H9 (cell line): ENCODE data around the gene RGS6. TPM values are rescaled to one million over a fixed set of nuclear protein-coding genes. Genes with fewer than 3 reads are reported as not detected.

Experiments
- DNase-seq: peaks from one replicate; pipeline ENCODE4 v3.0.0-alpha.2; 2017
- H2AFZ ChIP-seq: one replicate; pipeline ENCODE4 v1.6.1; 2013; ENCODE audit warnings: mild to moderate bottlenecking, low read length, control low read depth, moderate library complexity
- H2AK5ac ChIP-seq: 2 replicates; pipeline ENCODE4 v1.6.1; 2013; ENCODE audit warnings: low read length, control low read depth, mixed read lengths; ENCODE audit not compliant: insufficient read length
- H2BK120ac ChIP-seq: one replicate; pipeline ENCODE4 v1.6.1; 2013; ENCODE audit warnings: low read depth, mild to moderate bottlenecking, low read length, control low read depth, inconsistent platforms; ENCODE audit not compliant: poor library complexity, severe bottlenecking
- H2BK12ac ChIP-seq: 2 replicates; pipeline ENCODE4 v1.6.1; 2013; ENCODE audit warnings: low read length, control low read depth, mixed read lengths, low read depth; ENCODE audit not compliant: insufficient read length
- H2BK15ac ChIP-seq: 2 replicates; pipeline ENCODE4 v1.6.1; 2013; ENCODE audit warnings: low read depth, low read length, control low read depth
- H2BK20ac ChIP-seq: one replicate; pipeline ENCODE4 v1.6.1; 2013; ENCODE audit warnings: low read depth, mild to moderate bottlenecking, low read length, control low read depth, inconsistent platforms; ENCODE audit not compliant: poor library complexity, severe bottlenecking
- H2BK5ac ChIP-seq: 2 replicates; pipeline ENCODE4 v1.6.1; 2013; ENCODE audit warnings: low read length, control low read depth, mixed read lengths; ENCODE audit not compliant: insufficient read length
- H3K14ac ChIP-seq: 2 replicates; pipeline ENCODE4 v1.6.1; 2013; ENCODE audit warnings: low read length, control low read depth; ENCODE audit not compliant: insufficient read depth
- H3K18ac ChIP-seq: 2 replicates; pipeline ENCODE4 v1.6.1; 2013; ENCODE audit warnings: low read depth, mild to moderate bottlenecking, mixed read lengths, low read length, control low read depth; ENCODE audit not compliant: insufficient read length
- H3K23ac ChIP-seq: 2 replicates; pipeline ENCODE4 v1.6.1; 2013; ENCODE audit warnings: low read length, control low read depth, mixed read lengths, low read depth; ENCODE audit not compliant: insufficient read length
- H3K23me2 ChIP-seq: 2 replicates; pipeline ENCODE4 v1.6.1; 2013; ENCODE audit warnings: low read depth, mild to moderate bottlenecking, mixed read lengths, low read length, control low read depth; ENCODE audit not compliant: insufficient read length, poor library complexity, severe bottlenecking
- H3K27ac ChIP-seq: 2 replicates; pipeline ENCODE4 v1.5.1; 2013; ENCODE audit warnings: low read length, control low read depth, mixed read lengths, low read depth; ENCODE audit not compliant: insufficient read length
- H3K27me3 ChIP-seq: 2 replicates; pipeline ENCODE4 v1.6.1; 2013; ENCODE audit warnings: low read length, control low read depth, inconsistent platforms; ENCODE audit not compliant: insufficient read depth
- H3K4ac ChIP-seq: 2 replicates; pipeline ENCODE4 v1.6.1; 2013; ENCODE audit warnings: low read depth, mild to moderate bottlenecking, control low read depth, inconsistent platforms, low read length, moderate library complexity
- H3K4me1 ChIP-seq: 2 replicates; pipeline ENCODE4 v1.6.1; 2013; ENCODE audit warnings: low read length, control low read depth, inconsistent platforms; ENCODE audit not compliant: insufficient read depth
- H3K4me2 ChIP-seq: 2 replicates; pipeline ENCODE4 v1.6.1; 2013; ENCODE audit warnings: low read length, control low read depth, mixed read lengths; ENCODE audit not compliant: insufficient read length, insufficient read depth
- H3K56ac ChIP-seq: 2 replicates; pipeline ENCODE4 v1.6.1; 2013; ENCODE audit warnings: low read depth, mild to moderate bottlenecking, mixed read lengths, low read length, control low read depth; ENCODE audit not compliant: insufficient read length
- H3K79me1 ChIP-seq: 2 replicates; pipeline ENCODE4 v1.6.1; 2013; ENCODE audit warnings: low read depth, mild to moderate bottlenecking, moderate library complexity, low read length, control low read depth, inconsistent platforms; ENCODE audit not compliant: insufficient read depth, poor library complexity, severe bottlenecking
- H3K79me2 ChIP-seq: 2 replicates; pipeline ENCODE4 v1.6.1; 2013; ENCODE audit warnings: low read length, control low read depth, inconsistent platforms; ENCODE audit not compliant: insufficient read depth
- H3K9ac ChIP-seq: 2 replicates; pipeline ENCODE4 v1.6.1; 2013; ENCODE audit warnings: low read length, control low read depth, mixed read lengths; ENCODE audit not compliant: insufficient read length; ENCODE audit errors: extremely low read depth
- H3K9me3 ChIP-seq: one replicate; pipeline ENCODE4 v1.6.1; 2013; ENCODE audit warnings: low read depth, low read length, inconsistent platforms; ENCODE audit not compliant: control insufficient read depth
- H3T11ph ChIP-seq: one replicate; pipeline ENCODE4 v1.6.1; 2013; ENCODE audit warnings: mild to moderate bottlenecking, low read length, control low read depth, inconsistent platforms
- H4K20me1 ChIP-seq: one replicate; pipeline ENCODE4 v1.6.1; 2013; ENCODE audit not compliant: control insufficient read depth, insufficient read length, insufficient read depth
- H4K5ac ChIP-seq: 2 replicates; pipeline ENCODE4 v1.6.1; 2013; ENCODE audit warnings: low read depth, mild to moderate bottlenecking, mixed read lengths, low read length, control low read depth; ENCODE audit not compliant: insufficient read length
- H4K8ac ChIP-seq: replicated peaks from 2 replicates; pipeline ENCODE4 v1.6.1; 2013; ENCODE audit warnings: low read length, control low read depth, mixed read lengths, low read depth; ENCODE audit not compliant: insufficient read length
- H4K91ac ChIP-seq: 2 replicates; pipeline ENCODE4 v1.6.1; 2013; ENCODE audit warnings: low read depth, mild to moderate bottlenecking, moderate library complexity, mixed read lengths, low read length, control low read depth; ENCODE audit not compliant: insufficient read length
- H3K27ac Mint-ChIP-seq, 3 experiments: 2 replicates in 2 of 3; 3 replicates in 1 of 3; pipeline ENCODE4 v1.8.0; 2020 to 2021; ENCODE audit warnings: mixed read lengths in 3 of 3, mild to moderate bottlenecking in 1 of 3, moderate library complexity in 1 of 3
- H3K27me3 Mint-ChIP-seq: 2 replicates; pipeline ENCODE4 v1.8.0; 2021; ENCODE audit warnings: low read depth, mild to moderate bottlenecking, moderate library complexity, mixed read lengths
- H3K36me3 Mint-ChIP-seq, 3 experiments: 2 replicates in 2 of 3; 3 replicates in 1 of 3; pipeline ENCODE4 v1.8.0; 2020 to 2021; ENCODE audit warnings: low read depth in 3 of 3, mixed read lengths in 3 of 3; ENCODE audit not compliant: insufficient read depth in 1 of 3
- H3K4me1 Mint-ChIP-seq, 2 experiments: 2 replicates each; pipeline ENCODE4 v1.8.0; 2020; ENCODE audit warnings: mixed read lengths in 2 of 2
- H3K4me3 Mint-ChIP-seq, 2 experiments: 2 replicates in 1 of 2; 3 replicates in 1 of 2; pipeline ENCODE4 v1.8.0; 2020 to 2021; ENCODE audit warnings: mild to moderate bottlenecking in 2 of 2, mixed read lengths in 2 of 2, moderate library complexity in 1 of 2
- H3K9me3 Mint-ChIP-seq, 2 experiments: 2 replicates in 1 of 2; 3 replicates in 1 of 2; pipeline ENCODE4 v1.8.0; 2020; ENCODE audit warnings: mild to moderate bottlenecking in 2 of 2, mixed read lengths in 2 of 2, moderate library complexity in 1 of 2
- WGBS: extraction: QIAGEN DNeasy Blood & Tissue Kit; methylation state at CpG from one replicate; pipeline ENCODE4 v1.1.7; 2013; ENCODE audit warnings: missing lambda C conversion rate, low lambda C conversion rate, mixed read lengths; ENCODE audit not compliant: insufficient read length; ENCODE audit errors: extremely low coverage; 5-methylcytosine and 5-hydroxymethylcytosine counted together
- total RNA-seq: library from RNA; stranded (reverse); gene quantifications from 2 replicates; pipeline ENCODE4 v1.2.1, GENCODE V29; 2021
- TF ChIP-seq, protein P1 (sequence below): fragments of 200-600 bp; sonication (generic); conservative IDR thresholded peaks from 3 replicates; pipeline ENCODE4 v1.8.0; 2021; ENCODE audit warnings: antibody characterized with exemption, mild to moderate bottlenecking

The RGS6 gene
- total RNA-seq, 1 experiment from 2014 or later = 3.0 TPM

- Histone ChIP-seq H2BK20ac (no peak overlapping the region), H3K27me3 (no peaks in the 10 kb centered on the region), H3K4me2 (no peak overlapping the region), H4K91ac (no peak overlapping the region), H3K9me3 (no peaks in the 10 kb centered on the region), H3K23me2 (no peaks in the 10 kb centered on the region), H2AFZ (no peak overlapping the region), H4K5ac (no peak overlapping the region), H3K14ac (no peak overlapping the region), H4K8ac (no peak overlapping the region), H3K79me1 (no peaks in the 10 kb centered on the region), H2BK12ac (no peak overlapping the region), H3K27ac (no peak overlapping the region), H3K56ac (no peak overlapping the region), H2BK5ac (no peak overlapping the region), H3K4ac (no peak overlapping the region), H3K4me1 (no peaks in the 10 kb centered on the region), H3K9ac (no peak overlapping the region), H3T11ph (no peak overlapping the region), H3K23ac (no peak overlapping the region), H3K79me2 (no peaks in the 10 kb centered on the region), H2BK15ac (no peak overlapping the region), H3K18ac (no peak overlapping the region), H4K20me1 (no peaks in the 10 kb centered on the region), H2BK120ac (no peak overlapping the region), H2AK5ac (no peak overlapping the region)
- H3K27ac Mint-ChIP-seq = no peak overlapping the region
- TF ChIP-seq, protein P1, sequence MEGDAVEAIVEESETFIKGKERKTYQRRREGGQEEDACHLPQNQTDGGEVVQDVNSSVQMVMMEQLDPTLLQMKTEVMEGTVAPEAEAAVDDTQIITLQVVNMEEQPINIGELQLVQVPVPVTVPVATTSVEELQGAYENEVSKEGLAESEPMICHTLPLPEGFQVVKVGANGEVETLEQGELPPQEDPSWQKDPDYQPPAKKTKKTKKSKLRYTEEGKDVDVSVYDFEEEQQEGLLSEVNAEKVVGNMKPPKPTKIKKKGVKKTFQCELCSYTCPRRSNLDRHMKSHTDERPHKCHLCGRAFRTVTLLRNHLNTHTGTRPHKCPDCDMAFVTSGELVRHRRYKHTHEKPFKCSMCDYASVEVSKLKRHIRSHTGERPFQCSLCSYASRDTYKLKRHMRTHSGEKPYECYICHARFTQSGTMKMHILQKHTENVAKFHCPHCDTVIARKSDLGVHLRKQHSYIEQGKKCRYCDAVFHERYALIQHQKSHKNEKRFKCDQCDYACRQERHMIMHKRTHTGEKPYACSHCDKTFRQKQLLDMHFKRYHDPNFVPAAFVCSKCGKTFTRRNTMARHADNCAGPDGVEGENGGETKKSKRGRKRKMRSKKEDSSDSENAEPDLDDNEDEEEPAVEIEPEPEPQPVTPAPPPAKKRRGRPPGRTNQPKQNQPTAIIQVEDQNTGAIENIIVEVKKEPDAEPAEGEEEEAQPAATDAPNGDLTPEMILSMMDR = no peak
- H3K27me3 Mint-ChIP-seq = no peaks in the 10 kb centered on the region; the same call in 1 of the 2 replicates
- peaks cover 0 to 5% of the 10 kb centered on the region in 2 experiments; a peak in 3 of 5 replicates for H3K9me3 Mint-ChIP-seq
- no peak overlapping the region for H3K4me3 Mint-ChIP-seq
- DNase-seq = no peak
- peaks cover 0 to 4% (median 0%) of the 10 kb centered on the region in 3 experiments; a peak in 1 of 7 replicates for H3K36me3 Mint-ChIP-seq
- WGBS = no CpG with 5 or more reads among the region's 4 CpGs
- H3K4me1 Mint-ChIP-seq = peaks cover 0 to 4% of the 10 kb centered on the region in 2 experiments; a peak in 2 of 4 replicates
Observed at GRCh38 chr14:72519543-72519942, 587.3 kb downstream of the RGS6 start.
